GM21825 (cell line): ENCODE data around the gene HCRT.
"Not testable (repeated sequence)": the region's sequence is repeated elsewhere in the genome, so short reads cannot be mapped to it uniquely, and the experiment has no call there.

Source experiments
- ATAC-seq: cut with Tn5 transposase; IDR thresholded peaks from one replicate; pipeline ENCODE4 v1.9.1; 2021; ENCODE audit warnings: mild to moderate bottlenecking, moderate library complexity; ENCODE audit not compliant: unreplicated experiment

HCRT gene

GRCh38 chr17:42198897-42199296 lies 13.6 kb upstream of the HCRT start:
- no peak for ATAC-seq

DNA sequence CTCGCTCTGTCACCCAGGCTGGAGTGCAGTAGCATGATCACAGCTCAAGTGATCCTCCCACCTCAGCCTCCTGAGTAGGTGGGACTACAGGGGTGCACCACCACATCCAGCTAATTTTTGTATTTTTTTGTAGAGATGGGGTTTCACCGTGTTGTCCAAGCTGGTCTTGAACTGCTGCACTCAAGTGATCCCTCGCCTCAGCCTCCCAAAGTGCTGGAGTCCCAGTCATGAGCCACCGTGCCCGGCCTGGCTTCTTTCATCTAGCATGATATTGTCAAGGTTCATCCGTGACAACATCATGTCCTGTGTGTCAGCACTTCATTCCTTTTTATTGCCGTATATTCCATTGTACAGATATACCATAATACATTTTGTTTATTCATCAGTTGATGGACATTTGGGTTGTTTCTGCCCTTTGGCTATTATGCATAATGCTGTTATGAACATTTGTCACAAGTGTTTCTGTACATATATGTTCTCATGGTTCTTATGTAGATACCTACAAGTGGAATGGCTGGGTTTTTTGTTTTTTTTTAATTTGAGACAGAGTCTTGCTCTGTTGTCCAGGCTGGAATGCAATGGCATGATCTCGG lies 12.4 kb upstream of the HCRT start:
- ATAC-seq: no peak

GRCh38 chr17:42193969-42194899 lies 9.0 kb upstream of the HCRT start, which contains the start of gene GHDC:
Gene GHDC, minus strand, starts transcription at chr17:42194494. Its CDS starts 913 bp downstream, at chr17:42193581.
- peak; percentile 79 for ATAC-seq

- no peak for ATAC-seq
Observed at GRCh38 chr17:42193216-42193968, 8.1 kb upstream of the HCRT start.

DNA sequence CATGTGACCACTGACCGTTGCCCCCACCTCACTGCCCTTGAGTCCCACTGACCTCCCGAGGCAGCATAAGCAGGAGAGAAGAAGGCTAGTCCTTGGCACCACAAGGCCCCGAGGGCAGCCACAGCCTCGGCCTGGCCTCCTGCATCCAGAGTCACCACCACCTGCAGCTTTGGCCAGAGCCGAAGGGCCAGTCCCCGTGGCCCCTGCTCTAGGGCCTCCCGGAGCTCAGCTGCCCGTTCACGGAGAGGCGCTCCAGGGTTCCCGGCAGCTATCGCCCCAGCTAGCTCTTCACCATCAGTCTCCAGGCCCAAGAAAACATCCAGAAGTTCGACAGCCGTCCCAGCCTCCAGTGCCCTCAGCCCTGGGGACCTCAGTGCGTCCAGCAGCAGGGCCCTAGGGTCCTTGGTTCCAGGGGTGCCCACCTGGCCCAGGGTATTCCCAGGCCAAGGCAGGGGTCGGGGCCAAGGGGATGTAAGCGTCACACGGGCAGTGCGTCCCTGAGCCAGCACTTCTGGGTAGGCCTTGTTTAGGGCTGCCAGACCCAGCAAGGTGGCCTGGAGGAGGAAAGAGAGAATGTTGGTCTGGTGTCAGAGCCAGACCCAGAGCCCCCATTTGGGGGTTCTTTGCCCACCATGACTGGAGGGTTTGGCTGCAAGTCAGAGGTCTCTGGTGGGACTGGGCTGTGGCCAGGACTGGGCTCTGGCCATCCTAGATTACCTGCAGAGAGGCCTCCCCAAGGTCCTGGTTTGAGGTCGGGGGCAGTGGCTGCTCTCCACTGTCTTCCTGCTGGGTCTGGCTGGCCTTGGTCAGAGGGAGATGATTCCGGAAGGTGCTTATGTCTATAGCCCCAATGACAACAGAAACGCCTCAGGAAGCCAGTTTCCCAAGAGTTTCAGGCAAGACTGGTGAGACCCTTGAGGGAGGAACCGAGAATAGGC lies 7.2 kb upstream of the HCRT start:
- no peak for ATAC-seq

DNA sequence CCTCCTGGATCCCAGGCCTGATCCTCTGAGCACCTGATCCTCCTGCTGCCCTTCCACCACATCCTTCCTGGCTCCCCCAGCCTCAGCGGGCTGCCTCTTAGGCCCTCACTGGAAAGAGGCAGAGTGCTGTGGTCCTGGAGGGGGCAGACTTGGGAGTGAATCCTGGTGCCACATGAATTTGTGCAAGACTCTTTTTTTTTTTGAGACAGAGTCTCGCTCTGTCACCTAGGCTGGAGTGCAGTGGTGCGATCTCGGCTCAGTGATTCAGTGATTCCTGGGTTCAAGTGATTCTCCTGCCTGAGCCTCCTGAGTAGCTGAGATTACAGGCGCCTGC lies 6.0 kb upstream of the HCRT start:
- no peak for ATAC-seq

DNA sequence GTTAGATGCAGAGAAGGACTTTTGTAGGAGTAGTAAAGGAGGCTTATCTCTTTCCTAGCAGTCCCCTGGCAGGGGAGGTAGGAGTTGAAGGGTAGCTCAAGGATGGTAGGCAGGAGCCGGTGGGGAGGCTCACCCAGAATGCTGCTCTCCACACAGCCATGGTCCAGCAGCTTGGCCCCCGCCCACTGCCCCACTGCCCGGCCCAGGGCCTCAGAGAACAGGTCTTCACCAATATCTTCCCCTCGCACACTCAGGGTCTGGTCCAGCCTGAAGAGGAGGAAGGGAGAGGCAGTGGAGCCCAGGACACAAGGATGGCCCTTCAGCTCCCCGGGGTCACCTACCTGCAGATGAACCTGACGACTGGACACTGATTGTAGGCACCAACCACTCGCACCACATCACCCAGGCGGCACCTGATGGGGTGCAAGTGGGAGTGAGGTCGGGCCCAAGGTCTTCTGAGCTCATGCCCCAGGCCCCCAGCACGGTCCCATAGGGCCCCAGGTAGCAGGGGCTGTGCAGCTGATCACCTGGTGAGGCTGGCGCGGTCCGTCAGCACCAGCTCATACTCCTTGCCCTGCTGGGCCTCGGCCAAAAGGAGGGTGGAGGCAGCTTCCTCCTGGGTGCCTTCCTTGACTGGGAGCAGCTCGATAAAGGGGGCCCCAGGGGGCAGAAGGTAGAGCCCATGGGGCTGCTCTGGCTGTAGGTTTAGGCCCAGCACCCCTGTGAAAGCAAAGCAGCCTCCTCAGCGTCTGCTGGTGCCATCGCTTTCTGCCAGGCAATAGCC lies 5.4 kb upstream of the HCRT start:
- no peak for ATAC-seq

GRCh38 chr17:42189651-42189965 lies 4.4 kb upstream of the HCRT start:
- ATAC-seq: no peak

DNA sequence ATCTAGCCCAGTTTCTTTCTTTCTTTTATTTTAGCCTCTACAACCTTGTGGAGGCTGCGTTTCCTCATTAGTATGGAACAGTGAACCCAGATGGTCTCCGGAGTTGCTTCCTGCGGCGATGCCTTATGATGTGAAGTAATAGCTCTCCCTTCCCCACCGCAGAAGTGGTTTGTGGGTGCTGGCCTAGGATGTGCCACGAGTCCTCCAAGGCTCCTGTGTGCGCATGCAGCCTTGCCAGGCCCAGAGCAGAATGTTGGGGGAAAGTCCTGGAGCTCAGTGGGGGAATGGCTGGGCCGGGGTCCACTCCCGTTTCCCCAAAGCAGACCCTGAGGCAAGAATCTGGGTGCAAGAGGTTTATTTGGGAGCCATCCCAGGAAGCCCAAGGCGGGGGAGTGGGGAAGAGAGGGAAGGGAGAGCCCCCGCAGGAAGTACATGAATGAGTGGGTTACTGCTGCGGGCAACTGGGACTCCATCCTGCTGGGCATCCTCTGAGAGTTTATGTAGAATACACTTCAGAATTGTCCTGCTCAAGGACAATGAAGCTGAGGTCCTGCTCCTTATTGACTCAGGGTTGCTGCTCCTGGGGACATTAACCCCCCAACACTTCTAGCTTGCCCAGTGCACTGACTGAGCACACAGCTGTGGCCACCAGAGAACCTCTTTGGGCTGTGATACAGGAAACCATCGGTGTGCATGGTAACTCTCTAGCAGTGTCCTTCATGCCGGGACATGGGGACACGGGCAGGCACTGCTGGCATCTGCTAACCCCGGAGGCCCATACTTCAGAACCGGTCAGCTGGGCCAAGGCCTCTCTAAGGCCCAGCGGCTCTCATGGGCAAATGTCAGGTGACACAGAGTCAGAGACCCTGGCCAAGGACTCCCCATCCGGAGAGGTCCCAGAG lies 3.7 kb upstream of the HCRT start:
- ATAC-seq: no peak

DNA sequence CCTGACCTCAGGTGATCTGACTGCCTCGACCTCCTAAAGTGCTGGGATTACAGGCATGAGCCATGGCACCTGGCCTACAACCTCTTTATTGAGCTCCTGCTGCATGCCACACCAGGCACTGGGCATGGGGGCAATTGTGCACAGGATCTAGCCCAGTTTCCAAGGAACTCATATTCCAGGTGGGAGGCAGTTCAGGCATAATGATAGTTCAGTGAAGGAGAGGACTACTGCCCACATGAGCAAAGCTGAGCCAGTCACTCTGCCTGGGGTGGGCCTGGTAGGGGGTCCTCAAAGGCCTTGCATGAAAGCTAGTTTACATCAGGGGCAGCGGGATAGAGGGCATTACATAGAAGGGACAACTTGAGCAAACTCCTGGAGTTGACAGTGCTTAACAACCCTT lies 2.6 kb upstream of the HCRT start:
- no peak for ATAC-seq

DNA sequence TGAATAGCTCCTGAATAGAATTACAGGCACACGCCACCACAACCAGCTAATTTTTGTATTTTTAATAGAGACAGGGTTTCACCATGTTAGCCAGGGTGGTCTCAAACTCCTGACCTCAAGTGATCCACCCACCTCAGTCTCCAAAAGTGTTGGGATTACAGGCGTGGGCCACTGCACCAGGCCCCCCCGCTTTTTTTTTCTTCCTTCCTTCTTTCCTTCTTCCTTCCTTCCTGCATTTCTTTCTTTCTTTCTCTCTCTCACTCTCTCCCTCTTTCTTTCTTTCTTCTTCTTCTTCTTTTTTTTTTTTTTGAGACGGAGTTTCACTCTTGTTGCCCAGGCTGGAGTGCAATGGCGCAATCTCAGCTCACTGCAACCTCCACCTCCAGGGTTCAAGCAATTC lies 939 bp upstream of the HCRT start:
- ATAC-seq: not testable (repeated sequence)

DNA sequence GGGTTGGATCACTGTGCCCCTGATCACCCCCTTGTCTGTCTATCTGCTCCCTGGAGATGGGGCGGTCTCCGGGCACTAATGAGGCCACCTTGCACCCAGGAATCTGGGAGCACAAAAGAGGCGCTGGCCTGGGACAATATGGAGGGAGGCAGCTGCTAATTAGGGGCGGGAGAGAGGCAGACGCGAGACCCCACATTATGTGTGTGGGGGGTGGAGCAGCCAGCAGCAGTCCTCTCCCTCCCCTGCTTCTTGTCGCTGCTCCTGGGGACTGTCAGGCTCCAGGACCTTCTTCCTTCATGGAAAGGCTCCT lies 324 bp upstream of the HCRT start:
- ATAC-seq: no peak

GRCh38 chr17:42183741-42184711 lies 1.2 kb downstream of the HCRT start:
- peak; percentile 57 for ATAC-seq

- ATAC-seq: no peak
Observed at GRCh38 chr17:42182927-42183734, 2.1 kb downstream of the HCRT start.

- no peak for ATAC-seq
Observed at GRCh38 chr17:42181851-42182207, 3.4 kb downstream of the HCRT start.

GRCh38 chr17:42180922-42181850 lies 4.1 kb downstream of the HCRT start, which contains the start of gene KCNH4:
Gene KCNH4, minus strand, starts transcription at chr17:42181142. Its CDS starts 197 bp downstream, at chr17:42180945.
- ATAC-seq: peak; percentile 34
